Epidermal melanocyte (primary cell): ENCODE measurements around the gene HORMAD2.

Experiments used
- DNase-seq: peaks from one replicate; pipeline ENCODE4 v3.0.0; 2011; ENCODE audit warnings: low spot score; ENCODE audit not compliant: insufficient read length

HORMAD2 gene

GRCh38 chr22:30225220-30225927 is 145.1 kb downstream of the HORMAD2 start:
- no peak for DNase-seq

GRCh38 chr22:30226192-30226832 is 146.0 kb downstream of the HORMAD2 start:
- no peak for DNase-seq
